Vagina (tissue), 2 donors: ENCODE results near the gene PNLIPRP2.

ENCODE experiments used
- POLR2A ChIP-seq, 2 donors: fragments of 450-650 bp; IDR thresholded peaks; one replicate each; pipeline ENCODE4 v1.6.1; 2017; ENCODE audit warnings: antibody characterized with exemption in 2 of 2, mild to moderate bottlenecking in 2 of 2, moderate library complexity in 2 of 2
- POLR2AphosphoS5 ChIP-seq, 2 donors: sonication (generic); formaldehyde crosslinking; IDR thresholded peaks; one replicate each; pipeline ENCODE4 v1.9.0; 2017; ENCODE audit warnings: antibody characterized with exemption in 2 of 2, mild to moderate bottlenecking in 2 of 2, low read depth in 1 of 2; ENCODE audit not compliant: insufficient read depth in 1 of 2
- TF ChIP-seq, protein P1 (sequence below), 3 experiments: fragments of 450-650 bp in 2 of 3; fragments of 200-600 bp in 1 of 3; sonication (generic) in 1 of 3; IDR thresholded peaks; one replicate each; pipeline ENCODE4 v1.5.1; 2017 to 2019; ENCODE audit warnings: antibody characterized with exemption in 3 of 3, mild to moderate bottlenecking in 2 of 3, moderate library complexity in 2 of 3

- TF ChIP-seq POLR2AphosphoS5 (IDR thresholded peaks at IDR 0.05; ENCODE audit: insufficient read depth in 1 of 2, low read depth in 1 of 2) (no peak), POLR2A (IDR thresholded peaks at IDR 0.05) (no peak)
- TF ChIP-seq, protein P1, sequence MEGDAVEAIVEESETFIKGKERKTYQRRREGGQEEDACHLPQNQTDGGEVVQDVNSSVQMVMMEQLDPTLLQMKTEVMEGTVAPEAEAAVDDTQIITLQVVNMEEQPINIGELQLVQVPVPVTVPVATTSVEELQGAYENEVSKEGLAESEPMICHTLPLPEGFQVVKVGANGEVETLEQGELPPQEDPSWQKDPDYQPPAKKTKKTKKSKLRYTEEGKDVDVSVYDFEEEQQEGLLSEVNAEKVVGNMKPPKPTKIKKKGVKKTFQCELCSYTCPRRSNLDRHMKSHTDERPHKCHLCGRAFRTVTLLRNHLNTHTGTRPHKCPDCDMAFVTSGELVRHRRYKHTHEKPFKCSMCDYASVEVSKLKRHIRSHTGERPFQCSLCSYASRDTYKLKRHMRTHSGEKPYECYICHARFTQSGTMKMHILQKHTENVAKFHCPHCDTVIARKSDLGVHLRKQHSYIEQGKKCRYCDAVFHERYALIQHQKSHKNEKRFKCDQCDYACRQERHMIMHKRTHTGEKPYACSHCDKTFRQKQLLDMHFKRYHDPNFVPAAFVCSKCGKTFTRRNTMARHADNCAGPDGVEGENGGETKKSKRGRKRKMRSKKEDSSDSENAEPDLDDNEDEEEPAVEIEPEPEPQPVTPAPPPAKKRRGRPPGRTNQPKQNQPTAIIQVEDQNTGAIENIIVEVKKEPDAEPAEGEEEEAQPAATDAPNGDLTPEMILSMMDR (IDR thresholded peaks at IDR 0.05), result no peak
Observed at GRCh38 chr10:116614796-116615195, 6.0 kb upstream of the PNLIPRP2 start.
